Neural crest cell (in vitro differentiated cells): Measurements from ENCODE around the gene FGFBP1. TPM values are rescaled to one million over a fixed set of nuclear protein-coding genes. Genes with fewer than 3 reads are reported as not detected.
A peak's percentile ranks its signal among the peaks of the same experiment; 100 is the strongest.

ENCODE experiments used
- DNase-seq: peaks from one replicate; pipeline ENCODE4 v3.0.0; 2021; ENCODE audit warnings: low read depth, mixed read lengths, low spot score
- H3K27ac Mint-ChIP-seq: one replicate; pipeline ENCODE4 v1.8.0; 2021; ENCODE audit warnings: mild to moderate bottlenecking, mixed read lengths; ENCODE audit not compliant: unreplicated experiment
- H3K27me3 Mint-ChIP-seq: 2 replicates; pipeline ENCODE4 v1.8.0; 2021; ENCODE audit warnings: low read depth, mild to moderate bottlenecking, mixed read lengths
- H3K36me3 Mint-ChIP-seq: 2 replicates; pipeline ENCODE4 v1.8.0; 2021; ENCODE audit warnings: low read depth, mild to moderate bottlenecking, mixed read lengths
- H3K4me1 Mint-ChIP-seq: 2 replicates; pipeline ENCODE4 v1.8.0; 2021; ENCODE audit warnings: mixed read lengths
- H3K4me3 Mint-ChIP-seq: one replicate; pipeline ENCODE4 v1.8.0; 2021; ENCODE audit warnings: mild to moderate bottlenecking, mixed read lengths
- H3K9me3 Mint-ChIP-seq: 2 replicates; pipeline ENCODE4 v1.8.0; 2021; ENCODE audit warnings: mixed read lengths
- CTCF ChIP-seq: fragments of 200-600 bp; sonication (generic); conservative IDR thresholded peaks from 2 replicates; pipeline ENCODE4 v1.5.0; 2021; ENCODE audit warnings: antibody characterized with exemption, mild to moderate bottlenecking
- long read RNA-seq: library from polyadenylated mRNA; unstranded; transcript quantifications from one replicate; pipeline ENCODE4 v2.0.0, GENCODE V29; 2020
- total RNA-seq: library from RNA; stranded (reverse); gene quantifications from 2 replicates; pipeline ENCODE4 v1.2.1, GENCODE V29; 2021

The FGFBP1 gene
- not detected in 2 replicates for total RNA-seq
- long read RNA-seq, result 0 reads

DNA sequence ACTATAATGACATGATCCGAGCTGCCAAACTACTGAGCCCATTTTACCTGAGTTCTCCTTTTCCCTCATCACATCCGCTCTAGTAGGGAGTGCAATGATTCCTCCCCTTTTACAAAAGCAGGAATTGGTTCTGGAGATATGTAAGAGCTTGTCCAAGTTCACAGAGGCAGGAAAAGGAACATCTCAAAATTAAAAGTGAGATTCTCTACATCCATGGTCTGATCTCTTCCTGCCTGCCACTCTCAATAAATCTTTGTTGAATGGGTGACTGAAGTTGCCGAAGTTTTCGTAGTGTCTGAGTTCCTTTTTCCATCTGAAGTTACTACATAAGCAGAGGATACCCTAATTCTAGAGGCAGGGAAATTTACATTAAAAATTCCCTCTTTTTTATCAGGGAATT, at the start of gene FGFBP1:
Gene FGFBP1 (minus strand): TSS at position 101 of the 400 bp plus-strand sequence. CDS start 2,108 bp downstream, outside the sequence.
- TF ChIP-seq CTCF, result no peak
- Mint-ChIP-seq H3K27me3 (no peaks in the 10 kb centered on the region), H3K4me3 (no peak within 1 kb of the TSS), H3K9me3 (no peaks in the 10 kb centered on the region), H3K27ac (no peak within 1 kb of the TSS), H3K36me3 (no peaks in the 10 kb centered on the region), H3K4me1 (no peaks in the 10 kb centered on the region)
- DNase-seq, result no peak

DNA sequence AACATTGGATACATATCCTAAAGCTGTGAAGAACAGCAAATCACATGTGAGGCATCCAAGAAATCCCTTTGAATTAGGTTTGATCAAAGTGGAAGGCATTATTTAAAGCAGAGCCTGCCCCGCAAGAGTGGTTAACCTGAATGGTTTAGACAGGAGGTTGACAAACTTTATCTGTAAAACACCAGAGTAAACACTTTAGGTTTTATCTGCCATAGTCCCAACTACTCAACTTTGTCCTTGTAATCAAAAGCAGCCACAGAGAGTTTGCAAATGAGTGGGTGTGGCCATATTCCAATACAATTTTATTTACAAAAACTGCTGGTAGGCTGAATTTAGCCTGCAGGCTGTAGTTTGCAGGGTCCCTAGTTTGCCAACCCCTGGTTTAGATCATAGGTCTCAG, 49.7 kb upstream of the FGFBP1 start:
- Mint-ChIP-seq H3K27me3 (no peaks in the 10 kb centered on the region), H3K9me3 (no peaks in the 10 kb centered on the region), H3K4me1 (no peaks in the 10 kb centered on the region), H3K36me3 (peaks cover 25% of the 10 kb centered on the region), H3K4me3 (no peak overlapping the region), H3K27ac (no peak overlapping the region)
- no peak for TF ChIP-seq CTCF
- no peak for DNase-seq

DNA sequence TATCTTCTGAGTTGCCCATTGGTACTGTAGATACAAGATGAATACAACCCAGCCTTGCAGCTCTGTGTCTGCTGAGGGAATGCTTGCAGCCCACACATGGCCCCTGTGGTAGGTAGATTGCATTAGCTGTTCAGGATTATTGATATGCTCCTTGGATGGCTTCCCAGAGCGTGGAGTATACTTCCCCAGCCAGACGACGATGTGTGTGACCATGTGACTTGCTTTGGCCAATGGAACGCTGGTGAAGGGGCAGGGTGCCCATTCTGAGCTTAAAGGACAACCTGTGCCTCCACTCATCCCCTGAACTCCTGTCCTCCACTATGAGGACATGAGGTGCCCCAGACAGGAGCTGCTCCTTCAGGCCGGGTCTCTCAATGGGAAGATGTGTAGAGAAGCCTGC, 48.4 kb upstream of the FGFBP1 start:
- Mint-ChIP-seq H3K4me3 (no peak overlapping the region), H3K9me3 (no peaks in the 10 kb centered on the region), H3K36me3 (peaks cover 34% of the 10 kb centered on the region), H3K4me1 (no peaks in the 10 kb centered on the region), H3K27me3 (no peaks in the 10 kb centered on the region), H3K27ac (no peak overlapping the region)
- TF ChIP-seq CTCF, result no peak
- no peak for DNase-seq

DNA sequence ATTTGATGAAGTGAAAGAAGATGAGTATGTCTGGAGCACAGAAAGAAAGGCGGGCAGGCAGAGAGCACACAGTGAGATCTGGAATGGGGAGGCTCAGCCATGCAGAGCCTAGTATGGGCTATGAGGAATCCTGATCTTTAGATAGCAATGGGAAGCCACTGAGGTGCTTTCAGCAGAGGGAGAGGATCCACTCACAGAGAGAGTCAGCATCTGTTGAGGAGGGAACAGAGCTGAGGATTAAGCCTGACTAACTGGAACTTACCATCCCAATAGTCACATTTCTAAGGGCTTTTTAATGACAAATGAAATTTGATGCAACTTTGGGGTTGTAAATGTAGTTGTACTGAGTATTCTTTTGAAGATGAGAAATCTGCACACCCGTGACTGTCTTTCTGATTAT, 45.1 kb upstream of the FGFBP1 start:
- no peak overlapping the region for H3K4me3 Mint-ChIP-seq
- peaks cover 26% of the 10 kb centered on the region for H3K36me3 Mint-ChIP-seq
- no peak for DNase-seq
- no peaks in the 10 kb centered on the region for H3K4me1 Mint-ChIP-seq
- TF ChIP-seq CTCF, result no peak
- no peak overlapping the region for H3K27ac Mint-ChIP-seq
- no peaks in the 10 kb centered on the region for H3K9me3 Mint-ChIP-seq
- no peaks in the 10 kb centered on the region for H3K27me3 Mint-ChIP-seq

DNA sequence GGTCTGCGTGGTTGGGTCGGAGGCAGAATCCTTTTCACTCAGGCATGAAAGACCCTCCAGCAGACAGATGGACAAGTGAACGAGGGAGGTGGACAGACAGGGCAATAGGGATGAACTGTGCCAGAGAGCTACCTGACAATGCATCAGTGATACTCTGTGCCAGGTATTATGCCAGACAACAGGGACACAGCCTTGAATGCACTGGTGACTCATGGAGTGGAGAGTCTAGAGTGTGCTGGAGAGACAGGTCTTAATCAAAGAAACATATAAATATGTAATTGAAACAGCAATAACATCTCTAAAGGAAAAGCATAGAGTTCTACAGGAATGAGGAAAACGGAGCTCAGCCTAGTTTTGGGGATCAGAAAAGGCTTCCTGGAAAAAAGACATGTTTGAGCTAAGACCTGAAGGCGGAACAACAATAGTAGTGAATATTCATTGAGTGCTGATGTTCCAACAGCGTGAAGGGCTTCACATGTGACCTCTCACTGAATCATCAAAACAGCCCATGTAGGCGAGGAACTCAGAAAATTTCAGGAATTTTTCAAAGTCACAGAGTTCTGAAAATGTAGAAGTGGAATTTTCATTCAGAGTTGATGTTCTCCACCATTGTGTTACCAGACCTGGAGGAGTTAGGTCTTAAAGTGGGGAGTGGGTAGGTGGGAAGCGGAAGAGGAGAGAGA, 44.4 kb upstream of the FGFBP1 start:
- Mint-ChIP-seq H3K27me3 (no peaks in the 10 kb centered on the region), H3K4me1 (no peaks in the 10 kb centered on the region)

More for the DNA sequence above, 44.4 kb upstream of the FGFBP1 start:
- TF ChIP-seq CTCF, result no peak
- no peak for DNase-seq
- H3K36me3 Mint-ChIP-seq, result peaks cover 26% of the 10 kb centered on the region
- H3K4me3 Mint-ChIP-seq, result no peak overlapping the region
- H3K9me3 Mint-ChIP-seq, result no peaks in the 10 kb centered on the region
- peak overlapping the region; percentile 21 for H3K27ac Mint-ChIP-seq
